ENCODE data around the gene LYPD6.

LYPD6 gene

GRCh38 chr2:149473068-149473467 is 142.7 kb downstream of the LYPD6 start:
- Histone ChIP-seq H3K36me3 (no peaks in the 10 kb centered on the region), H3K4me3 (ENCODE audit: low read depth in 1 of 2, low read length in 1 of 2) (no peak overlapping the region), H3K4me1 (ENCODE audit: control insufficient read depth in 1 of 2, insufficient read depth in 1 of 2, low read depth in 1 of 2, low read length in 1 of 2) (no peaks in the 10 kb centered on the region), H3K9me3 (no peaks in the 10 kb centered on the region), H3K27ac (no peak overlapping the region), H3K27me3 (no peaks in the 10 kb centered on the region)
- no peak for TF ChIP-seq CTCF (IDR thresholded peaks at IDR 0.05)

- Histone ChIP-seq H3K27ac (no peak overlapping the region), H3K9me3 (no peaks in the 10 kb centered on the region), H3K27me3 (no peaks in the 10 kb centered on the region), H3K4me1 (ENCODE audit: control insufficient read depth in 1 of 2, insufficient read depth in 1 of 2, low read depth in 1 of 2, low read length in 1 of 2) (no peaks in the 10 kb centered on the region), H3K36me3 (no peaks in the 10 kb centered on the region), H3K4me3 (ENCODE audit: low read depth in 1 of 2, low read length in 1 of 2) (no peak overlapping the region)
- TF ChIP-seq CTCF (IDR thresholded peaks at IDR 0.05), result no peak
These were observed 143.1 kb downstream of the LYPD6 start for GRCh38 chr2:149473521-149473920.

GRCh38 chr2:149483004-149483605 is 152.7 kb downstream of the LYPD6 start:
- H3K27ac ChIP-seq, result no peak overlapping the region
- H3K4me3 ChIP-seq (ENCODE audit: low read depth in 1 of 2, low read length in 1 of 2), result no peak overlapping the region
- H3K27me3 ChIP-seq, result peaks cover 9% of the 10 kb centered on the region
- no peaks in the 10 kb centered on the region for H3K4me1 ChIP-seq (ENCODE audit: control insufficient read depth in 1 of 2, insufficient read depth in 1 of 2, low read depth in 1 of 2, low read length in 1 of 2)
- no peaks in the 10 kb centered on the region for H3K36me3 ChIP-seq
- no peaks in the 10 kb centered on the region for H3K9me3 ChIP-seq
- no peak for TF ChIP-seq CTCF (IDR thresholded peaks at IDR 0.05)

- Histone ChIP-seq H3K4me3 (ENCODE audit: low read depth in 1 of 2, low read length in 1 of 2) (no peak overlapping the region), H3K27ac (no peak overlapping the region), H3K9me3 (no peaks in the 10 kb centered on the region), H3K27me3 (peaks cover 24% of the 10 kb centered on the region), H3K4me1 (ENCODE audit: control insufficient read depth in 1 of 2, insufficient read depth in 1 of 2, low read depth in 1 of 2, low read length in 1 of 2) (no peaks in the 10 kb centered on the region), H3K36me3 (no peaks in the 10 kb centered on the region)
- TF ChIP-seq CTCF (IDR thresholded peaks at IDR 0.05), result no peak
These were observed 156.3 kb downstream of the LYPD6 start for GRCh38 chr2:149486664-149487063.

GRCh38 chr2:149487189-149487588 is 156.8 kb downstream of the LYPD6 start:
- Histone ChIP-seq H3K4me1 (ENCODE audit: control insufficient read depth in 1 of 2, insufficient read depth in 1 of 2, low read depth in 1 of 2, low read length in 1 of 2) (no peaks in the 10 kb centered on the region), H3K4me3 (ENCODE audit: low read depth in 1 of 2, low read length in 1 of 2) (no peak overlapping the region)
- TF ChIP-seq CTCF (IDR thresholded peaks at IDR 0.05), result no peak

More at GRCh38 chr2:149487189-149487588, 156.8 kb downstream of the LYPD6 start:
- no peaks in the 10 kb centered on the region for H3K9me3 ChIP-seq
- H3K27me3 ChIP-seq, result peaks cover 24% of the 10 kb centered on the region
- H3K36me3 ChIP-seq, result no peaks in the 10 kb centered on the region
- H3K27ac ChIP-seq, result no peak overlapping the region

All from neutrophil (primary cell).